ENCODE data around the gene GPR68.

GPR68 gene

GRCh38 chr14:91261986-91262549 is 17.6 kb upstream of the GPR68 start:
- no peak for TF ChIP-seq EZH2phosphoT487 (IDR thresholded peaks at IDR 0.05; ENCODE audit: borderline replicate concordance)
- TF ChIP-seq CTCF (conservative IDR thresholded peaks at IDR 0.05; ENCODE audit: low read length): no peak

GRCh38 chr14:91261115-91261514 is 16.6 kb upstream of the GPR68 start:
- no peak overlapping the region for H3K9ac ChIP-seq (ENCODE audit: low read depth, low read length, poor library complexity, severe bottlenecking)
- H3K4me1 ChIP-seq (ENCODE audit: insufficient read depth, low read length, poor library complexity, severe bottlenecking): peaks cover 21% of the 10 kb centered on the region
- H2AFZ ChIP-seq (ENCODE audit: low read length): no peak overlapping the region
- no peaks in the 10 kb centered on the region for H4K20me1 ChIP-seq (ENCODE audit: insufficient read depth, low read length, poor library complexity, severe bottlenecking)
- H3K4me3 ChIP-seq (ENCODE audit: low read length, poor library complexity, severe bottlenecking): no peak overlapping the region
- no peaks in the 10 kb centered on the region for H3K27me3 ChIP-seq (ENCODE audit: insufficient read depth, low read length, poor library complexity, severe bottlenecking)
- peak overlapping the region; percentile 11 for H3K4me2 ChIP-seq (ENCODE audit: low read depth, low read length, poor library complexity, severe bottlenecking)
- no peaks in the 10 kb centered on the region for H3K79me2 ChIP-seq (ENCODE audit: insufficient read depth, low read length)
- H3F3A ChIP-seq (ENCODE audit: low read depth): no peaks in the 10 kb centered on the region
- no peaks in the 10 kb centered on the region for H3K36me3 ChIP-seq (ENCODE audit: insufficient read depth, low read length)
- H3K9me3 ChIP-seq (ENCODE audit: insufficient read depth, low read depth, low read length): no peaks in the 10 kb centered on the region
- TF ChIP-seq CTCF (conservative IDR thresholded peaks at IDR 0.05; ENCODE audit: low read length): no peak
- TF ChIP-seq EZH2phosphoT487 (IDR thresholded peaks at IDR 0.05; ENCODE audit: borderline replicate concordance): no peak
- no peaks in the 10 kb centered on the region for H3K9me2 ChIP-seq (replicated peaks; ENCODE audit: low read depth, low read length)

More at GRCh38 chr14:91261986-91262549, 17.6 kb upstream of the GPR68 start:
- no peak overlapping the region for H3K9ac ChIP-seq (ENCODE audit: low read depth, low read length, poor library complexity, severe bottlenecking)
- H4K20me1 ChIP-seq (ENCODE audit: insufficient read depth, low read length, poor library complexity, severe bottlenecking): no peaks in the 10 kb centered on the region
- H3F3A ChIP-seq (ENCODE audit: low read depth): no peaks in the 10 kb centered on the region
- no peak overlapping the region for H2AFZ ChIP-seq (ENCODE audit: low read length)
- no peaks in the 10 kb centered on the region for H3K27me3 ChIP-seq (ENCODE audit: insufficient read depth, low read length, poor library complexity, severe bottlenecking)
- no peak overlapping the region for H3K4me2 ChIP-seq (ENCODE audit: low read depth, low read length, poor library complexity, severe bottlenecking)
- H3K4me3 ChIP-seq (ENCODE audit: low read length, poor library complexity, severe bottlenecking): no peak overlapping the region
- no peaks in the 10 kb centered on the region for H3K9me2 ChIP-seq (replicated peaks; ENCODE audit: low read depth, low read length)
- no peaks in the 10 kb centered on the region for H3K9me3 ChIP-seq (ENCODE audit: insufficient read depth, low read depth, low read length)
- H3K36me3 ChIP-seq (ENCODE audit: insufficient read depth, low read length): no peaks in the 10 kb centered on the region
- H3K79me2 ChIP-seq (ENCODE audit: insufficient read depth, low read length): no peaks in the 10 kb centered on the region
- H3K4me1 ChIP-seq (ENCODE audit: insufficient read depth, low read length, poor library complexity, severe bottlenecking): peaks cover 15% of the 10 kb centered on the region

GRCh38 chr14:91258876-91259275 is 14.4 kb upstream of the GPR68 start:
- Histone ChIP-seq H3K9me3 (ENCODE audit: insufficient read depth, low read depth, low read length) (no peaks in the 10 kb centered on the region), H3K9ac (ENCODE audit: low read depth, low read length, poor library complexity, severe bottlenecking) (no peak overlapping the region), H4K20me1 (ENCODE audit: insufficient read depth, low read length, poor library complexity, severe bottlenecking) (no peaks in the 10 kb centered on the region), H3K4me1 (ENCODE audit: insufficient read depth, low read length, poor library complexity, severe bottlenecking) (peaks cover 44% of the 10 kb centered on the region), H3K9me2 (replicated peaks; ENCODE audit: low read depth, low read length) (no peaks in the 10 kb centered on the region), H2AFZ (ENCODE audit: low read length) (no peak overlapping the region), H3F3A (ENCODE audit: low read depth) (no peaks in the 10 kb centered on the region), H3K4me2 (ENCODE audit: low read depth, low read length, poor library complexity, severe bottlenecking) (no peak overlapping the region), H3K36me3 (ENCODE audit: insufficient read depth, low read length) (no peaks in the 10 kb centered on the region), H3K27me3 (ENCODE audit: insufficient read depth, low read length, poor library complexity, severe bottlenecking) (no peaks in the 10 kb centered on the region), H3K79me2 (ENCODE audit: insufficient read depth, low read length) (no peaks in the 10 kb centered on the region), H3K4me3 (ENCODE audit: low read length, poor library complexity, severe bottlenecking) (no peak overlapping the region)
- no peak for TF ChIP-seq EZH2phosphoT487 (IDR thresholded peaks at IDR 0.05; ENCODE audit: borderline replicate concordance)
- no peak for TF ChIP-seq CTCF (conservative IDR thresholded peaks at IDR 0.05; ENCODE audit: low read length)
